SK-N-SH treated with all-trans-retinoic acid at 6 μM for 48 hours (cell line): ENCODE measurements around the gene KRTAP24-1.

ENCODE experiments used
- ATAC-seq: fragments of 200-7000 bp; cut with Tn5 transposase; 3 replicates; pipeline ENCODE4 v1.9.1; 2020; ENCODE audit warnings: mild to moderate bottlenecking, moderate library complexity
- ARNTL ChIP-seq: fragments of 450-650 bp; formaldehyde crosslinking; IDR thresholded peaks from 2 replicates; pipeline ENCODE4 v1.5.0; 2020; ENCODE audit warnings: low read depth, mild to moderate bottlenecking, moderate library complexity, borderline replicate concordance
- BACH2 ChIP-seq: fragments of 250-450 bp; sonication (Bioruptor Pico); IDR thresholded peaks from 2 replicates; pipeline ENCODE4 v1.9.0; 2021; ENCODE audit warnings: mild to moderate bottlenecking, borderline replicate concordance
- CSDC2 ChIP-seq: fragments of 250-450 bp; sonication (Bioruptor Pico); IDR thresholded peaks from 2 replicates; pipeline ENCODE4 v1.5.0; 2020; ENCODE audit warnings: mild to moderate bottlenecking, moderate library complexity
- ESRRG ChIP-seq: fragments of 250-450 bp; sonication (Bioruptor Pico); IDR thresholded peaks from 2 replicates; pipeline ENCODE4 v1.6.1; 2021; ENCODE audit warnings: mild to moderate bottlenecking
- GLIS3 ChIP-seq: fragments of 250-450 bp; sonication (Bioruptor Pico); IDR thresholded peaks from 2 replicates; pipeline ENCODE4 v1.5.0; 2020; ENCODE audit warnings: mild to moderate bottlenecking, moderate library complexity
- ISL1 ChIP-seq: fragments of 250-450 bp; sonication (Bioruptor Pico); IDR thresholded peaks from 2 replicates; pipeline ENCODE4 v2.1.2; 2022; ENCODE audit warnings: mild to moderate bottlenecking, moderate library complexity
- PATZ1 ChIP-seq: fragments of 250-450 bp; sonication (Bioruptor Pico); IDR thresholded peaks from 2 replicates; pipeline ENCODE4 v1.8.0; 2020; ENCODE audit warnings: mild to moderate bottlenecking, moderate library complexity, borderline replicate concordance
- PPARA ChIP-seq: fragments of 250-450 bp; sonication (Bioruptor Pico); IDR thresholded peaks from 2 replicates; pipeline ENCODE4 v1.5.0; 2020; ENCODE audit warnings: mild to moderate bottlenecking, borderline replicate concordance
- RARB ChIP-seq: fragments of 250-450 bp; sonication (Bioruptor Pico); IDR thresholded peaks from 2 replicates; pipeline ENCODE4 v1.8.0; 2021; ENCODE audit warnings: mild to moderate bottlenecking, moderate library complexity
- SNAI2 ChIP-seq: fragments of 250-450 bp; sonication (Bioruptor Pico); IDR thresholded peaks from 2 replicates; pipeline ENCODE4 v1.5.0; 2020; ENCODE audit warnings: mild to moderate bottlenecking, moderate library complexity
- TCF4 ChIP-seq: fragments of 250-450 bp; sonication (Bioruptor Pico); IDR thresholded peaks from 2 replicates; pipeline ENCODE4 v1.8.0; 2021; ENCODE audit warnings: mild to moderate bottlenecking, moderate library complexity, borderline replicate concordance
- TOX ChIP-seq: fragments of 250-450 bp; sonication (Bioruptor Pico); IDR thresholded peaks from 2 replicates; pipeline ENCODE4 v1.8.0; 2021; ENCODE audit warnings: mild to moderate bottlenecking, moderate library complexity, borderline replicate concordance
- TSHZ2 ChIP-seq: fragments of 250-450 bp; sonication (Bioruptor Pico); IDR thresholded peaks from 2 replicates; pipeline ENCODE4 v1.5.0; 2020; ENCODE audit warnings: mild to moderate bottlenecking, moderate library complexity
- ZFP3 ChIP-seq: fragments of 250-450 bp; sonication (Bioruptor Pico); IDR thresholded peaks from 2 replicates; pipeline ENCODE4 v1.5.0; 2020; ENCODE audit warnings: mild to moderate bottlenecking, moderate library complexity
- ZFP30 ChIP-seq: fragments of 450-650 bp; formaldehyde crosslinking; IDR thresholded peaks from 2 replicates; pipeline ENCODE4 v1.5.0; 2022; ENCODE audit warnings: mild to moderate bottlenecking, moderate library complexity
- ZNF565 ChIP-seq: fragments of 450-650 bp; formaldehyde crosslinking; conservative IDR thresholded peaks from 2 replicates; pipeline ENCODE4 v1.5.0; 2020; ENCODE audit warnings: low read depth, mild to moderate bottlenecking, moderate library complexity
- ZNF70 ChIP-seq: fragments of 450-650 bp; formaldehyde crosslinking; IDR thresholded peaks from 2 replicates; pipeline ENCODE4 v1.5.0; 2020; ENCODE audit warnings: mild to moderate bottlenecking, moderate library complexity
- ZNF8 ChIP-seq: fragments of 450-650 bp; formaldehyde crosslinking; IDR thresholded peaks from 2 replicates; pipeline ENCODE4 v1.5.0; 2020; ENCODE audit warnings: mild to moderate bottlenecking, moderate library complexity
- TF ChIP-seq, protein P1 (sequence below): fragments of 250-450 bp; sonication (Bioruptor Pico); IDR thresholded peaks from 2 replicates; pipeline ENCODE4 v1.5.1; 2020; ENCODE audit warnings: low read depth, mild to moderate bottlenecking, moderate library complexity

KRTAP24-1 gene

GRCh38 chr21:30256100-30256499 lies 26.6 kb downstream of the KRTAP24-1 start:
- ATAC-seq = no peak
- TF ChIP-seq ZNF8 (CRISPR knock-in tag) = no peak
- no peak for TF ChIP-seq SNAI2
- TF ChIP-seq ZFP3 (CRISPR knock-in tag) = no peak
- no peak for TF ChIP-seq ZNF565 (CRISPR knock-in tag)
- no peak for TF ChIP-seq TOX (CRISPR knock-in tag)
- TF ChIP-seq, protein P1, sequence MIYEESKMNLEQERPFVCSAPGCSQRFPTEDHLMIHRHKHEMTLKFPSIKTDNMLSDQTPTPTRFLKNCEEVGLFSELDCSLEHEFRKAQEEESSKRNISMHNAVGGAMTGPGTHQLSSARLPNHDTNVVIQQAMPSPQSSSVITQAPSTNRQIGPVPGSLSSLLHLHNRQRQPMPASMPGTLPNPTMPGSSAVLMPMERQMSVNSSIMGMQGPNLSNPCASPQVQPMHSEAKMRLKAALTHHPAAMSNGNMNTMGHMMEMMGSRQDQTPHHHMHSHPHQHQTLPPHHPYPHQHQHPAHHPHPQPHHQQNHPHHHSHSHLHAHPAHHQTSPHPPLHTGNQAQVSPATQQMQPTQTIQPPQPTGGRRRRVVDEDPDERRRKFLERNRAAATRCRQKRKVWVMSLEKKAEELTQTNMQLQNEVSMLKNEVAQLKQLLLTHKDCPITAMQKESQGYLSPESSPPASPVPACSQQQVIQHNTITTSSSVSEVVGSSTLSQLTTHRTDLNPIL = no peak
- no peak for TF ChIP-seq BACH2 (CRISPR knock-in tag)
- no peak for TF ChIP-seq TCF4
- no peak for TF ChIP-seq RARB (CRISPR knock-in tag)
- TF ChIP-seq ARNTL (CRISPR knock-in tag) = no peak
- no peak for TF ChIP-seq TSHZ2
- no peak for TF ChIP-seq ESRRG (CRISPR knock-in tag)
- TF ChIP-seq CSDC2 (CRISPR knock-in tag) = no peak
- no peak for TF ChIP-seq ZFP30 (CRISPR knock-in tag)
- no peak for TF ChIP-seq GLIS3

DNA sequence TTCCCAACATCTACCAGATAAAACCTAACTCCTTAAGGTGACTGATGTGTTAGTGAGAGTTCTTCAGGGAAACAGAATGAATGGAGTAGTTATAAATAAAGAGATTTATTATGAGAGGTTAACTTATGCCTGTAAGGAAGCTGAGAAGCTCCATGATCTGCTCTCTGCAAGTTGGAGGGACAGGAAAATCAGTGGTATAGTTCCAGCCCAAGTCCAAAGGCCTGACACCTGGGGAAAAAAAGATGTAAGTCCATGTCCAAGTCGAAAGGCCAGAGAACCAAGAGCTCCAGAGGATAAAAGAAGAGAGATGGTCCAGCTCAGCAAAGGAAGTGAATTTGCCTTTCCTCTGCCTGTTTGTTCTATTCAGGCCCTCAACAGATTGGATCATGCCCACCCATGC lies 27.1 kb downstream of the KRTAP24-1 start:
- ATAC-seq = no peak
- no peak for TF ChIP-seq PATZ1 (CRISPR knock-in tag)

DNA sequence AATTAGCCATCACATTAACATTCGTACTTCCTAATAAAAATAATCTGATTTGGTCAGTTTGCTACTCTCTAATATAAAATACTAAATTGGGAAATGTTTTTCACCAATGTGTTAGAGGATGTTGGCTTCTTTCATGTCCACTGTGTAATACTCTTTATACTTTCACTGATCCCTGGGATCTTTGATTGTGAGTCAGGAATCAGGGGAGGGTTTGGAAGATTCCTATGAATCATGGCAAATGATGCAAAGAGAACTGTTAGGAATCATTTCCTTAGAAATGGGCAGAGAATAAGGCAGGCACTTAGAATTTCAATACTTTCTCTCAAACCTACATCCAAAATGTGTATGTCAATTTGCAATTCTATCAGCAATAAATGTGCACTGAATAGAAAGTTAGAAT lies 31.0 kb downstream of the KRTAP24-1 start:
- TF ChIP-seq ZFP30 (CRISPR knock-in tag) (no peak), GLIS3 (no peak), ISL1 (no peak), SNAI2 (no peak), TSHZ2 (no peak), ZNF8 (CRISPR knock-in tag) (no peak), ZNF70 (CRISPR knock-in tag) (no peak)
- no peak for ATAC-seq

GRCh38 chr21:30249936-30250335 lies 32.8 kb downstream of the KRTAP24-1 start:
- no peak for ATAC-seq
- no peak for TF ChIP-seq TCF4
- no peak for TF ChIP-seq TSHZ2
- no peak for TF ChIP-seq ESRRG (CRISPR knock-in tag)
- TF ChIP-seq ZNF70 (CRISPR knock-in tag) = no peak
- no peak for TF ChIP-seq TOX (CRISPR knock-in tag)
- TF ChIP-seq ZNF565 (CRISPR knock-in tag) = no peak
- TF ChIP-seq, protein P1 = no peak
- no peak for TF ChIP-seq PPARA (CRISPR knock-in tag)
- TF ChIP-seq BACH2 (CRISPR knock-in tag) = no peak
